ENCODE data around the gene SH2B2.

The SH2B2 gene

DNA sequence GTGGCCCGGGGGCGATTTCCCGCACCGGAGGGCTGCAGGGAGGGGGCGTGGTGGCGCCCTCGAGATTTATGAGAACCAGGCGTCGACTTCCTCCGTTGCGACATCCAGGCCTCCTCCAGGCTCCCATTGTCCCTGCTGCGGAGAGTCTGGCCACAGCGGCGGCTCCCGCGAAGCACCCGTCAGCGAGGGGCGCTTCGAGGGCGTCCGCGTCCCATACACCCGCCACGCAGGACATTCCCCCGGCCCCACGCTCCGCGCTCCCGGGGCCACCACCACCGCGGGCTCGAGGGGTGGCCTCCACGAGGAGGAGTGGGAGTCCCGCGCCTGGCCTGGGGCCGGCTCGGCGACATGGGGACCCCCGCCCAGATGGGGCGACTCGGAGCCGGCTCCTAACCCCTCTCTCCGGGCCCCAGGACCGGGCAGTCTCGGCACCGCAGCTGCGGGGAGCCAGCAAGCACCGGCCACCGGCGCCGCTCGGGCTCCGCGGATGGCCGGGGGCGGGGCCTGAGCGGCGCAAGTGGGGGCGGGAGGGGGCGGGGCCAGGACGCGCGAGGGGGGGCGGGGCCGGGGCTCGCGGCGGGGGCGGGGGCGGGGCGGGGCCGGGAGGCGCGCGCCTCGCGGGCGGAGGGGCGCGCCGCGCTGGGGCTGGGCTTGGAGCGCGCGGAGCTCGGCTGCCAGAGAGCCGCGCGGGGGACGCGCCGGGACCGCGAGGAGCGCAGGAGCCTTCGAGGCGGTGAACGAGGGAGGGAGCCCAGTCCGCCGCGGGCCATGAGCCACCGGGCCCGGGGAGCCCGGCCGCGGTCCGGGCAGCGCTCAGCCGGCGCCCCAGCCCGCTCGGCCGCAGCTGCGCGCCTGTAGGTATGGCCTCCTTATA, at the start of gene SH2B2:
SH2B2 (plus strand) TSS at position 632 of the 874 bp plus-strand sequence. CDS start 13,683 bp downstream, outside the sequence.
- DNase-seq: peak; percentile 62

DNA sequence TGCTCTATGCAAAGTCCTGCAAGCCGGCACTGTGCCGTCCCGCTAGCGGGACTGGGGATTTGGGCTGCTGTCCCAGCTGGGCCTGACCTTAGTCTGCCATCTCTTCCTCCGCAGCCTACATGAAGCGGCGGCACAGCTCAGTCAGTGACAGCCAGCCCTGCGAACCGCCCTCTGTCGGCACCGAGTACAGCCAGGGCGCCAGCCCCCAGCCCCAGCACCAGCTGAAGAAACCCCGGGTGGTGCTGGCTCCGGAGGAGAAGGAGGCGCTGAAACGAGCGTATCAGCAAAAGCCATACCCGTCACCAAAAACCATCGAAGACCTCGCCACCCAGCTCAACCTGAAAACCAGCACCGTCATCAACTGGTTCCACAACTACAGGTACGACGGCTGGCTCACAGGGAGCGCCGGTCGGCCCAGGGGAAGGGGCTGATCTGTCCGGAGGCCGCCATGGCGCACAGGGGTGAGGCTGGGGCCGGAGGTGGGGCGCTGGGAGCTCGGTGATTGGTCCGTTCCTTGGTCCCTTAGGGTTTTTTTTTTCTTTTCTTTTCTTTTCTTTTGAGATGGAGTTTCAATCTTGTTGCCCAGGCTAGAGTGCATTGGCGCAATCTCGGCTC, 47.4 kb upstream of the SH2B2 start:
- DNase-seq: no peak

DNA sequence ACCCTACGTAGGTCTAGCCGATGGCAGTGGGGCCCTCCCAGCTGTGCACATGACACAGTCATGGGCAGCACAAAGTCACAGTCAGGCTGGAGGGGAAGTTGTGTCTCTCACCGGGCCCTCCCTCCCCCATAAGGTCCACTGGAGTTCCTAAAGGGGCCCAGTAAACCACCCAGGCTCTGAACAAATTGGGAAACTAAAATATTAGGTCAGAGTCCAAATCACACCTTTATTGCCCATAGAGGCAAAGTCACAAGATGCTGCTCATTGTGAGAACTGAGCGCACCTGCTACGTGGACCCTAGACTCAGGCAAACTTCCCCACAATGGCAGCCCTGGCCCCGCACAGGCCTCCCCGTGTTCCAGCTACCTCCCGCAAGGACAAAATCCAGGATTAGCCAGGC, 45.2 kb upstream of the SH2B2 start:
- no peak for DNase-seq

DNA sequence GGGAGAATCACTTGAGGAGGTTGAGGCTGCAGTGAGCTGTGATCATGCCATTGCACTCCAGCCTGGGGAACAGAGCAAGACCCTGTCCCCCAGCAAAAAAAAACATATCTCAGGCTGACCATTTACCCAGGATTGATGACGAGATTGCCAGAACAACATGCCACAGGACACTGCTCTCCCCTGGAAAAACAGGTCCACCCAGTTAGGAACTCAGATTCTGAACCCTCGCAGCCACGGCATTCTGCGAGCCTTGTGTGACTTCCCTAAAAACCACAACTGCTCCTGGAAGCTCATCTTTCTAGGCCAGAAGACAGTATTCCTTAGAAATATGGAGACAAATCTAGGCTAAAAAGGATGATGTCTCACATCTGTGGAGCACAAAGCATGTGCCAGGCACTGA, 42.1 kb upstream of the SH2B2 start:
- no peak for DNase-seq

DNA sequence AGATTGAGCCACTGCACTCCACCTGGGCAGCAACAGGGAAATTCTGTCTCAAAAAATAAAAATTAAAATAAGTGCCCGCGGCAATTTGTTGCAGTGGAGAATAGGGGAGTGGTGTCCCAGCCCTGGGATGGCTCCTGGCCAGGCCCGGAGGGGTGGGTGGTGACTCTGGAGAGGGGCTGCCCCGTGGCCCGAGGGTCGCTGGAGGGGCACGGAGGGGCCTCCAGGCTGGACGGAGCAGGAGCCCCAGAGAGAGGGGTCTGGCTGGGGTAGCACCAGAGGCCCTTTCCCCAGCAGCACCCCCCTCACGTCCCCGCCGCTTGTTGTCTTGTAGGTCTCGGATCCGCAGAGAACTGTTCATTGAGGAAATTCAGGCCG, 38.6 kb upstream of the SH2B2 start:
- no peak for DNase-seq

DNA sequence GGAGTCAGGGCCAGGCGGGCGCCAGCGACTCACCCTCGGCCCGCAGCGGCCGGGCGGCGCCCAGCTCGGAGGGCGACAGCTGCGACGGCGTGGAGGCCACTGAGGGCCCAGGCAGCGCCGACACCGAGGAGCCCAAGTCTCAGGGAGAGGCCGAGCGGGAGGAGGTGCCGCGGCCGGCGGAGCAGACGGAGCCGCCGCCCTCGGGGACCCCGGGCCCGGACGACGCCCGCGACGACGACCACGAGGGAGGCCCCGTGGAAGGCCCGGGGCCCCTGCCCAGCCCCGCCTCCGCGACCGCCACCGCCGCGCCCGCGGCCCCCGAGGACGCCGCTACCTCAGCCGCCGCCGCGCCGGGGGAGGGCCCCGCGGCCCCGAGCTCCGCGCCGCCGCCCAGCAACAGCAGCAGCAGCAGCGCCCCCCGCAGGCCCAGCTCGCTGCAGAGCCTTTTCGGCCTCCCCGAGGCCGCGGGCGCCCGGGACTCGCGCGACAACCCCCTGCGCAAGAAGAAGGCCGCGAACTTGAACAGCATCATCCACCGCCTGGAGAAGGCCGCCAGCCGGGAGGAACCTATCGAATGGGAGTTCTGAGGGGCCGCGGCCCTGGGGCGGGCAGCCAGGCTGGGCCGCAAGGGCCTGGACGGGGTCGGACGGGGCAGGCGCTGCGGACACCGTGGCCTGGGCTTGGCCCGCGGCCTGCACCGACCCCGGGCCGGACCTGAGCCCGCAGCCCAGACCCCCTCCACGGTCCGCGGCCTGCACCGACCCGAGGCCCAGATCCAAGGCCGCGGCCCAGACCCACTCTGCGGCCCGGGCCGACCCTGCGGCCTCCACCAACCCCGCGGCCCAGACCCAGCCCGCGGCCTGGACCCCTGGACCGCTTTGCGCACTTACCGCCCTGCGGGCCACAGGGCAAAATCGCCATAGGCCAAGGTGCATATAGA, 37.9 kb upstream of the SH2B2 start:
- DNase-seq: no peak

DNA sequence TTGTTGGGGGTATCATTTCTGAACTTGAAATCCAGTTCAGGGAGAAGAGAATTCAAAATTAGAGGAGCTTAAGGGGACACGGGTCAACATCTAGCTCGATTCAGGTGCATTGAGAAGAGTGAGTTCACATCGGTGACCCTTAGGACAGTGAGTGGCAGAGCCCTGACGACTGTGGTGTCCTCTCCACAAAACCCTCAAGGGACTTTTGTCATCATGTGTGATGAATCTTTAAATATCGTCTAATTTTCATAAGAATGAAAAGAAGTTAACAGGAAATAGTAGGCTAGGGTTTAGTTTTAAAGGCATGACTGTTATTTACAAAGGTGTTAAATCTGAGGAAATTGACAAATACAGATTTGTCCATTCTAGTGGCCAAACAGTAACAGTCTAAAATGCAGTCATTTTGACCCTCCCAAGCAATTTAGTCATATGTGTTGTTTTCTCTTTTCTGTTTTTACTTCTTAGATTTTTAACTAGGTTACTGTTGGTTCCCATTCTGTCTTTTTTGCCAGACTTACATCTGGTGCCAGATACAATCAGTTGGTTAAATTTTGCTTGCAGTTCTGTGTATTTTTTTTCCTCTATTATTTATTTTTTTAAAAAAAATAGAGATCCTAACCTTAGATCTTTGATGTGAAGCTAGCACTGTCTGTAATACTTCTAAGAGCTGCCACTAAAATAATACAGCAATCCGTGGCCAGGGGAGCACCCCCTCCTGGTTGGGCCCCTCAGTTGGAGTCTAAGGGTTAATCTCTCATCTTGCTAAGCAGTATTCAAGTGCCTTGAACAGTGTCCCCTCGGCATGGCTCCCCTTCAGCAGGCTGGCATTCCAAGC, 34.9 kb upstream of the SH2B2 start:
- DNase-seq: no peak

DNA sequence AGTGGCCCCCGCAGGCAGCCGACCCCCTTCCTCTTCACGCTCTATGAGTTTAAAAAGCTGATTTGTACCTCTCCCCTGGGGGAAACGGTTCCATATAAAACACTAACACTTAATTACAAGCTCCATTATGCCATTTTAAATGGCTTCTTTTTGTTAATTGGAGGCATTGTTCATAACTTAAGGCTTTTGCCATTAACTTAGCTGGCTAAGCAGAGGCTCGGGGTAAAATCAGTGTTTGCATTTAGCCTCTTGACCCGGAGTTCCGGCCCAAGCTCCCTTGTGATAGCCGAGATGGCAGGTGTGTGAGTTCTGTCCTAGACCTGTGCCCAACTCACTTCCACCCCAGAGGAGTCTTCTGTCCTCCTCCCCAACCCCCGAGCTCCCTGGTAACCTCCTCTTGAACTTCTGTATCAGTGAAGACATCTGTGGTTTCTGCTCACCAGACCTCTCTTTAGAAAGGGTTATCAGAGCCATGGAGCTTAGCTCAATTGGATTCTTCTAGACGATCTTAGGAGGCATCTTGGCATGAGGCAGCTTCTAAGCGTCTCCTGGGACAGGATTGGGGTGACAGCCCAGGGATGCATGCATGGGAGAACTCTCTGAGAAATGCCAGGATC, 34.2 kb upstream of the SH2B2 start:
- no peak for DNase-seq

DNA sequence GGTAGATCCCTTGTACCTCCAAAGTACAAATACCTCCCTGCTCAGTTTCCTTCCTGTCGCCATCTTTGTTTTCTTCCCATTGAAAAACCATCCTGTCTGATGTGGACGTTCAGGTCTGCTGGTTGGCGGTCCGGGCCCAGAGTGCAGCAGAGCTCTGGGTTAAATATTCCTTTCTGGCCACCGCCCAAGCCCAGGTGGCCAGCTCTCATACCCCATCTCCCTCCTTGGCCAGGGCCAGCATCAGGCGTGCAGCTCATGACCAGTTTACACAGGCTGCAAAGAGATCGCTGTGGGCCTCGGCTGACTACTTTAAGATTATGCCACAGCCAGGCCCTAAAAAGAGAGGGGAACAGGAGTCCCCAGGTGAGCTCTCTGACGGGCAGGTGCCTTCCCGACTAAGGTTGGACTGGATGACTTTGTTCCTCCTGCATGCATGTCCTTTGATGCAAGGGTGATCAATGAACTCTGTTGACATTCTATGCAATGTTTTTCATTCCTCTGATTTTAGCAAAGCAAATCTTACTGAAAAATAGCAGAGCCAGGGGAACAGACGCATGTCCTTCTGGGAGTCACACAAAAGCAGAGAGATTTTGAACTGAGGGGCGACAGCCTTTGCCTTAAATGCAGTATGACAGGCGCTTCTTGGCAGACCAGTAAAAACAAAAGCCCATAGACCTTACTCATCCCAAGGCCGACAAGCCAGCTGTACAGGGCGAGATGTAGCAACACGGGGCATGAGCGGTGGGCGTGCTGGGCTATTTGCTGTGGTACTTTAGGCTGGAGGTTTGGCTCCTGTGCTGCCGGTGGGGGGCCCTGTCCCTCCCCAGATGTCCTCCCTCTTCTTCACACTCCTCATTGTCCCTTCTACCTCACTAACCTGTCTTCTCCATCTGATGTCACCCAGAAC, 33.3 kb upstream of the SH2B2 start:
- no peak for DNase-seq

DNA sequence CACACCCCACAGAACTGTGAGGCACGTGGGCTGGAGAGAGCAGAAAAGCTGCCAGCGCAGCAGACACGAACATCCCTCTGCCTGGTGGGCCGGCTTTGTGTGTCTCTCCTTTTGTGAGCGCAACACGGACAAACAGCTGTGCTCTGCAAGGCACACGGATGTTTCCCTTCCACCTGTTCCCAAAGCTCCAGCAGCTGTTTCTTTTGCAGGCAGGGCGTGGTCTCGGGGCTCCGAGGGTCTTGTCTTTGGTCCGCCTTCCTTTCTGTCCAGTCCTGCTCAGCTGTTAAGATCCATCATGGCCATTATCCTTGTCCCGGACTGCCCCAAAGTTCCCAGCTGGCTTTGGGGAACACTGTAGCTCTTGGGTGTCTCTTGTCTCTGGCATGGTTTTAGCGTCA, 32.7 kb upstream of the SH2B2 start:
- DNase-seq: no peak

DNA sequence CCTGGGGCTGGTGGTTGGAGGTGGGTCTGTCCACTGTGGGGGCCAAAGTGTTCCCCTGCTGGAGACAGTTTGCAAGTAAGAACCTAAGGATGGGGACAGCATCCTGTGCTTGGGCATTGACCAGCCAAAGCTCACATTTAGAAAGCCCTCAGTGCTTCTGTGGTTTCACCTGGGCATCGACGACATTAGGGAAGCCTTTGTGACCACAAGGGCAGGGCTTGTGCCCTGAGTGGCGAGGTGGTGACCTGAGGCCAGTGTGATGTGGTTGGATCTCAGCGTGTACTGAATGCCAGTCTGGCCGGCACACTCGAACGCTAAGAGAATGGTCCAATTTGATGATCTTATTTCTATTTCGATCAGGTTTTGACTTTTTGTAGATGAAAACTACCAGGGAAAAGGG, 32.1 kb upstream of the SH2B2 start:
- DNase-seq: no peak

DNA sequence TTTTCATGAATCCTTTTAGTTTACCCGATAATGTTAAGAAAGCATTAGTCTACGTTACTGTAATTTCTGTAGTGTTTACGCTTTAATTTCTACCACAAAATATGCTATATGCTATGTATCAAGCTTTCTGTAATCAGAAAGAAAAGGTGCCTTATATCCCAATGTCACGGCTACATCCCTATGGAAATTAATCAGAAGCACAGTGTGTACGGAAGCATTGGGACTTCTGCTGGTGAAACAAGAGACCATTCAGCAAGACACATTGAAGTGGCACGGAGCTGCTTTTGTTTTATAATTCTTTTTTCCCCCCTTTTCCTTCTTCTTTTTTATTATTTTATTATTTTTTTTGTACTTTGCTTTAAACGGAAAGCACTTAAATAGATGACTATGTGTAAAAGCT, 31.2 kb upstream of the SH2B2 start:
- no peak for DNase-seq

DNA sequence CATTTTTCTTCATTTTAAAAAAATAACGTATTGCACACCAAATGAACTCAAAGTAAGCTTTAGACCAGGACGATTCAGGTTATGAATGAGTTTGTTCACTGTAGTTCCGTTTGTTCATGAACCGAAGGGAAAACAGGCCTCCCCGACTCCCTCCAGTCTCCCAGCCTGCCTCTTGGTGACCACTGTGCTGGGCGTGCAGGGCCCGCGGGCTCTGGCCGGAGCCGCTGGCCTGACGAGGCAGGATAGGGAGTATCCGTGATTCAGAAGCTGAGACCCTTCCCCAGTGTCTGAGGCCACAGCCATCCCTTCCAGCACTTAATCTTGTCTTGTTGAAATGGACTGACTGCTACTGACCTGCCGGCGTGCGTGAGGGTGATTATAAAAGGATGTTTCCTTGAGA, 30.8 kb upstream of the SH2B2 start:
- DNase-seq: no peak

DNA sequence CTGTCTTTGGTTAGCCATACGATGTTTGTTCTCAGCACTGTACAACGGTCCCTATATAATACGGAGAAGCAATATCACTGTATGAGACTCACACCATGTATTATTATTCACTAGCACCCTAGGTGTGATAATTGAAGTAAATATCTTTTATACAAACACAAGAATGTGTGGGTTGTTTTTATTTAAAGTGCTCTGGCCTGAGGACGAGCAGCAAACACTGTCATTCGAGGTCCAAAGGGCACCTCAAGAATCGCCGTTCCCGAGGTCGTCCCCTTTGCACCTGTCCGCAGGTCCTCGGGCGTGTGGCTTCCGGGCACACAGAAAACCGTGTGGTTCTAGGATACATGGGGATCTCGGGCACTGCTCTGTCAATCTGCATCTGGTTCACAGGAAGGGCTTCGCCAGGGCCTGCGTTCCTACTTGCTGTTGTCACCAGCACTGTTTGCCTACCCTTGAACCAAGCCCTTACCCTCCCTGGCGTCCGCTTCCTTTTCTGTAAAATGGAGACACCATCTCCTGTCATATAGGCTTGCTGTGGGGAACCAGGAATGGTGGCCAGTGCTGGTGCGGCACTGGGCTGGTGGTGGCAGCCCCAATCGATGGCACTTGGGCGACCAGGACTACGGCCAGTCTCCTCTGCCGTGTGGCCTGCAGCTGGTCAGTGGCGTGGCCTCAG, 28.5 kb upstream of the SH2B2 start:
- DNase-seq: no peak

DNA sequence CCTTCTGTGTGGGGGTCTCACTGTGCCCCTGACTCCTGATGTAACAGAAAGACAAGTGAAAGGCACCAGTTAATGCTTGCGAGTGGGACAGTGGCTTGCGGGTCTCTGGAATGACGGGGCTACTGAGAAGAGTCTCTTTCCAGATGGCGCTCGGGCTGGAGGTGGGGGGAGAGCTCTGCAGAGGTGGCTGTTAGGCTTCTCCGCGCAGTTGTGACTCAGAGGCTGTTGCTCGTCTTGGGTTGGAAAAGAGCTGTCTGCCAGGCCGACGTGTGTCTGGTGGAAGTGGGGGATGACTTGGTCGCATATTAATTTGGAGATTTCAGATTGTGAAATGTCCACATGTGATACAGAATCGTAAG, 27.9 kb upstream of the SH2B2 start:
- no peak for DNase-seq

DNA sequence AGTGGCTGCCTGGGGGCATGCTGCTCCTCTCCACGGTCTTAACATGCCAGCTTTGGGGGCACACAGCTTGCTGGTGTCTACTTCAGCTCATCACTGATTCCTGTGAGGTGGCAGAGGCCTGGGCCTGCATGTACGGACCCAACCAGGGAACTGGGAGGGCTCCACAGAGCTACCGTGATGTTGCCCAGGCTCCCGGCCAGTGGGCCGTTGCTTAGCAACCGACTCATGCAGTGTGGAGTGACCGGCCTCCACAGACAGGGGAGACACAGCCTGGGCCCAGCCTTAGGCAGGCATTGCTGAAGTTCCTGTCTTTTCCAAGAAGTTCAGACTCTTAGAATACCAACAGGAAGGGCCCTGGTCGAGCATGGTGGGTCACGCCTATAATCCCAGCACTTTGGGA, 25.8 kb upstream of the SH2B2 start:
- no peak for DNase-seq

DNA sequence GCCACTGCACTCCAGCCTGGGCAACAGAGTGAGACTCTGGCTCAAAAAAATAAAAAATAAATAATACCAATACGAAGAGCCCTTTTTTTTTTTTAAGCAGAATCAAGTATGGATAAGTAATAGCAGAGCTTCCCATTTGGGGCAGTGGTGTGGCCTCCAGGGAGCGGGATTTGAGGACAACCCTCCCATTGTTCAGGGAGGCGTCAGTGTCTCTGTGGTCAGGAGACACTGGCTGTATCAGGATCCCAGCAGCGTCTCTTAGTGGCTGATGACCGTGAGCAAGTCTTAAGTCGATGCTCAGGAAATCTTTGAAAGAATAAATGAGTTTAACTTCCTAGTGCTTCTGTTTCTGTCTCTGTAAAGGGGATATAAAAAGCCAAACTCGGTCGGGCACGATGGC, 25.2 kb upstream of the SH2B2 start:
- no peak for DNase-seq

DNA sequence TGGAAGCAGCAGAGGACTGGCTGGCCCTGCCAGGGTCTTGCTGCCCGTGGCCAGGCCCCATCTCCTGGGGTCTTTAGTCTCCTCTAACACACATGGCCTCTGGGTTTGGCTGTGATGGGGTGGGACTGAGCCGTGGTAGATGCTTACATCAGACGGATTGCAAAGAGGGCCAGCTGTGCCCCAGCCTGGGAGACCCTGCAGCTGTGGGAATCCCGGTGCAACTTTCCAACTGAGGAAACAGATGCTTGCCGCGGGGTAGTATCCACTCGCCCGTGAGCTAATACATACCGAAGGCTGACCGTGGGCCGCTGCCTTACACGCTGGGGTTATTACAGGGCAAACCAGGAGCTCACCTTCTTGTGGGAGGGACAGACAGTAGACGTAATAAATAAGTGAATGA, 24.1 kb upstream of the SH2B2 start:
- no peak for DNase-seq

DNA sequence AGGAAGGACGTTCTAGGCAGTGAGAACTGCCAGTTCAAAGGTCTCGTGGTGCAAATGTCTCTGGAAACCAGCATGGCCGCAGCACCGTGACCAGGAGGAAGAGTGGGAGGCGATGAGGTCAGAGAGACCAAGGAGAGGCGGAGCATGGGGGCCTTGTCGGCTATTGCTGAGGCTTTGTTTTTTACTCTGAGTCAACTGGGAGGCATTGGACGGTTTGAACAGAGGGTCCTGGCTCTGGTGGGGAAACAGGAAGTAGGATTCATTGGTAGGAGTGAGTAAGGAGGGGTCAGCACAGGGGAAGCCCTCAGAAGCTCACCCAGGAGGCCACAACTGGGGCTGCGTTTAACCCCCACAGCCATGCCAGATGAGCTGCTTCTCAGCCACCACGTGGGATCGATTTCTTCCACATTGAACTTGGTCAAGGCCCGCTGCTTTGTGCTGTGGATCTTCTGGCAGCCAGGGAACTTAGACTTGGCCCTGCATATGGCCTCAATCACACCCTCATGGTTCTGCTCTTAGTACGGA, 22.2 kb upstream of the SH2B2 start:
- DNase-seq: no peak

DNA sequence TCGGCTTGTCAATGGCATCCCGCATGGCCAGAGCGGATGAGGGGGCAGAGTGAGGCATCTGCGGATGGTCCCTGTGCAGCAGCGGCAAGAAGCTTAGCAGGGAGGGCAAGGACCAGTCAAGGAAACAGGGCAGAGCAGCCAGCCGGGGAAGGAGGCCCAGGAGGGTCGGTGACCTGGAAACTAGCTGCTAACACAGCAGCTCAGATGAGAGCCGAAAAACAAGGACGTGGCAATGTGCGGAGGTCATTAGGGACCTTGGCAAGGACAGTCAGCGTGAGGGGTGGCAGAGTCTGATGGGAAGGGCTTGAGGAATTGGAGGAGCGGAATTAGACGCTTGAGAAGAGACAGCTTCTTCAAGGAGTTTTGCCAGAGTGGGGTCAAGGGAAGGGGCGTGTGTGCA, 20.1 kb upstream of the SH2B2 start:
- DNase-seq: no peak

Data from NCI-H2107 (cell line).